BE2C (cell line): ENCODE measurements around the gene PPIL3.

Experiments
- DNase-seq: peaks from one replicate; pipeline ENCODE4 v3.0.0-alpha.2; 2020
- H3K27me3 ChIP-seq: fragments of 250-450 bp; sonication (Bioruptor Pico); 2 replicates; pipeline ENCODE4 v1.5.1; 2020; ENCODE audit warnings: mild to moderate bottlenecking
- H3K36me3 ChIP-seq: fragments of 250-450 bp; sonication (Bioruptor Pico); 2 replicates; pipeline ENCODE4 v1.5.1; 2020; ENCODE audit warnings: mild to moderate bottlenecking
- H3K4me1 ChIP-seq: fragments of 250-450 bp; sonication (Bioruptor Pico); 2 replicates; pipeline ENCODE4 v1.5.1; 2020
- H3K4me3 ChIP-seq: 2 replicates; pipeline ENCODE4 v1.5.1; 2011; ENCODE audit warnings: low read depth, low read length
- H3K9me3 ChIP-seq: fragments of 250-450 bp; sonication (Bioruptor Pico); 2 replicates; pipeline ENCODE4 v1.5.1; 2020
- TF ChIP-seq, protein P1 (sequence below): IDR thresholded peaks from 2 replicates; pipeline ENCODE4 v1.5.1; 2012; ENCODE audit warnings: mild to moderate bottlenecking, low read depth, low read length

Gene PPIL3

DNA sequence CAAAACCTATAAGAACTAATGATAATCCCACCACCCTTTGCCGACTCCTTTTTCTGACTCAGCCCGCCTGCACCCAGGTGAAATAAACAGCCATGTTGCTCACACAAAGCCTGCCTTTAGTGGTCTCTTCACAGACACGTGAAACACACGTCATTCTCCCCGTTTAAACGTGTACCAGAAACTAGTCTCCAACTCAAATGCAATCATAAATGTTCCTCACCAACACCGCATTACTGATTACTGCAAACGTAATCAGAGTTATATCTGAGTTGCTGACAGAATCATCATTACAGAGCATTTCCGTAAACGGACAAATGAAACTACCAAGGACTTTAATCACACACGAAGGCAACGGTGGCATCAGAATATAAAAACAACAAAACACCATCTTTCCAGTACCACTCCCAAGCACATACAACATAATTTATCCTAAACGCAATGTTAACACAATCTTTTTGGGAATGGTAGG, 26.3 kb downstream of the PPIL3 start:
- H3K4me1 ChIP-seq = no peaks in the 10 kb centered on the region; the same call in 1 of the 2 replicates
- DNase-seq = peak; percentile 48
- H3K36me3 ChIP-seq = peaks cover 60% of the 10 kb centered on the region
- H3K27me3 ChIP-seq = no peaks in the 10 kb centered on the region
- peak overlapping the region; percentile 82 for H3K4me3 ChIP-seq
- H3K9me3 ChIP-seq = no peaks in the 10 kb centered on the region
- TF ChIP-seq, protein P1, sequence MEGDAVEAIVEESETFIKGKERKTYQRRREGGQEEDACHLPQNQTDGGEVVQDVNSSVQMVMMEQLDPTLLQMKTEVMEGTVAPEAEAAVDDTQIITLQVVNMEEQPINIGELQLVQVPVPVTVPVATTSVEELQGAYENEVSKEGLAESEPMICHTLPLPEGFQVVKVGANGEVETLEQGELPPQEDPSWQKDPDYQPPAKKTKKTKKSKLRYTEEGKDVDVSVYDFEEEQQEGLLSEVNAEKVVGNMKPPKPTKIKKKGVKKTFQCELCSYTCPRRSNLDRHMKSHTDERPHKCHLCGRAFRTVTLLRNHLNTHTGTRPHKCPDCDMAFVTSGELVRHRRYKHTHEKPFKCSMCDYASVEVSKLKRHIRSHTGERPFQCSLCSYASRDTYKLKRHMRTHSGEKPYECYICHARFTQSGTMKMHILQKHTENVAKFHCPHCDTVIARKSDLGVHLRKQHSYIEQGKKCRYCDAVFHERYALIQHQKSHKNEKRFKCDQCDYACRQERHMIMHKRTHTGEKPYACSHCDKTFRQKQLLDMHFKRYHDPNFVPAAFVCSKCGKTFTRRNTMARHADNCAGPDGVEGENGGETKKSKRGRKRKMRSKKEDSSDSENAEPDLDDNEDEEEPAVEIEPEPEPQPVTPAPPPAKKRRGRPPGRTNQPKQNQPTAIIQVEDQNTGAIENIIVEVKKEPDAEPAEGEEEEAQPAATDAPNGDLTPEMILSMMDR = no peak

DNA sequence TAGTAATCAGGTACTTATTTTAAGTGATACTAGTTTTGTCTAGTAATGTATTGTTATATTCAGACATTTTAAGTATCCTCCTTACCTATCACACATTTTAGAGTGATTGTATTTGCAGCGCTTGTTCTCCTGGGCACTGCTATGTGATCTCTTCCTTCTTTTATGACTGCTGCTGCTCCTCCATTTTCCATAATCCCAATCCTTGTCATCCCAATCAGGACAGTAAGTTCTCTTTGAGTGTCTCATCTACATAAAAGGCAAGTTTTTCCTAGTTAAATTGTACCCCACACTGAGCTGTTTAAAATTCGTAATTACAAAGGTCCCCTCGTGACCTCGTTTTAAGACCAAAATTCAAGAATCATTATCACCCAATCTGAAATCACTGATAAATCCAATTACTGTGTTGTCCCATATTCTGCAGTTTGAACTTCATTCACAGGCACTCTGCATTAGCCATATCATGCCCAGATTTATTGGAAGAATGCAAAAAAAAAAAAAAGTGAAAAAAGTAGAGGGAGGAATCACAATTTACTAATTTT, 27.2 kb downstream of the PPIL3 start:
- Histone ChIP-seq H3K9me3 (no peaks in the 10 kb centered on the region), H3K27me3 (no peaks in the 10 kb centered on the region), H3K36me3 (peaks cover 69% of the 10 kb centered on the region), H3K4me3 (peak overlapping the region; percentile 82), H3K4me1 (no peaks in the 10 kb centered on the region; the same call in 1 of the 2 replicates)
- no peak for DNase-seq
- TF ChIP-seq, protein P1 = no peak

DNA sequence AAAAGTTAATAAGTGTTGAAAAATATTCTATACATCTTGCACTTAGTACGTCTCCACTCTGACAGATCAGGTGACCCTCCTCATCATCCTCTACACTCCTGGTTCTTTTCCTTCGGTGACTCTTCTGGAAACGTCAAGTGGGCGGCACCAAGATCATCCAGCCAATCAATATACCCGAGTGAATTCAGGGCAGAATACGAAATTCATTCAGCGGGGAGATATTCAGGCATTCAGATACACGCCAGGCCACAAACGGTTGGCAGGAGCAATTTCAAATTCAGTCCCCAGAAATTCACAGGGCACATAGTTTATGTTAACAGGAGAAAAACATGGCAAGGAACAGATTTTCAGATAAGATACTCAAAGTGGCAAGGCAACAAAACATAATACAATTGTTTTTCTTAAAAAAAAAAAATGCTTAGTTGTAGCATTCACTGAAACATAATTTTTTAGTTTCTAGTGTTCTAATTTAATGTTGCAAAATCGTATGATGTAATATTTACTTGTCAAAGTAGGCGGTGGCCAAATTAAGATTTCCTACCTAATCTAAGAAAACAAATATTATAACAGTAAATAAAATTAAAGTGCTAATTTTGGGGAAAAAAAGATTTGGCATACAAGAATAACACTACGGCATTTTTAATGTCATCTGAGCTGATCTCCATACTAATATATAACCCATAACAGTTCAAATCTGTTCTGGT, 28.6 kb downstream of the PPIL3 start:
- no peaks in the 10 kb centered on the region; the same call in 1 of the 2 replicates for H3K4me1 ChIP-seq
- no peaks in the 10 kb centered on the region for H3K27me3 ChIP-seq
- H3K9me3 ChIP-seq = no peaks in the 10 kb centered on the region
- peak overlapping the region; percentile 82; the same call in 1 of the 2 replicates for H3K4me3 ChIP-seq
- peaks cover 82% of the 10 kb centered on the region for H3K36me3 ChIP-seq
- DNase-seq = no peak
- TF ChIP-seq, protein P1 = no peak

DNA sequence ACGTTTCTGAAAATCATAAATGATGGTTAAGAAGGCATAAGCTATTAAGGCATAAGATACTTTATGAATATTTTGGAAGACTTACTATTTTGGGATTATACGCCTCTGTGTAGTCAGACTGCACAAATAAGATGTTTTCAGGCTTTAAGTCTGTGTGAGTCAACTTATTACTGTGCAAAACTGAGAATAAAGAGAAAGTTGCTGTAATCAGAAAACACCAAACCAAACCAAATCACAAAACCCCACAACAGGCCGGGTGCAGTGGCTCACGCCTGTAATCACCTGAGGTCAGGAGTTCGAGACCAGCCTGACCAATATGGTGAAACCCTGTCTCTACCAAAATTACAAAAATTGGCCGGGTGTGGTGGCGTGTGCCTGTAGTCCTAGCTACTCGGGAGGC, 32.1 kb downstream of the PPIL3 start:
- H3K4me1 ChIP-seq = no peaks in the 10 kb centered on the region; the same call in 1 of the 2 replicates
- H3K9me3 ChIP-seq = no peaks in the 10 kb centered on the region
- TF ChIP-seq, protein P1 = no peak
- H3K27me3 ChIP-seq = no peaks in the 10 kb centered on the region
- peaks cover 99% of the 10 kb centered on the region for H3K36me3 ChIP-seq
- H3K4me3 ChIP-seq = no peak overlapping the region
- DNase-seq = no peak

DNA sequence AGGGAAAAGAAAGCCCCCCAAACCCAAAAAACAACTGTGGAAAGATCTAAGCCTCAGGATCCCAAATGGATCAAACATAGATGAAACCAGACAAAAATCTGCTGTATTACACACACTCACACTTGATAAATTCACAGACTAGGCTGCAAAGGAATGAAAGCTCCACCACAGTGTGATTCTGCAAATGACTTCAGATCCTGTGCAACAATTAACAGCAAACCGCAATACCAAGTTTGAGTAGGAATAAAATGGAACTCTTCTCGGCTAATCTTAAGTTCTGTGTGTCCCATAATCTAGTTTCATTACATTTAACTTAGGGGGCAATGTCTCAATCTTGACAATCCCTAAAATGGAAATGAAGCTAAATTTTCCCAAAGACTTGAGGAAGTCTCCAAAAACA, 36.3 kb downstream of the PPIL3 start:
- peaks cover 70% of the 10 kb centered on the region for H3K36me3 ChIP-seq
- no peaks in the 10 kb centered on the region for H3K9me3 ChIP-seq
- no peaks in the 10 kb centered on the region for H3K27me3 ChIP-seq
- no peak overlapping the region for H3K4me3 ChIP-seq
- no peak for DNase-seq
- TF ChIP-seq, protein P1 = no peak
- H3K4me1 ChIP-seq = no peaks in the 10 kb centered on the region
